ENCODE measurements around the gene XKR7. TPM values are rescaled to one million over a fixed set of nuclear protein-coding genes. Genes with fewer than 3 reads are reported as not detected.

The XKR7 gene
- total and polyA plus RNA-seq, 10 of the 15 experiments (the other 5 are each of a cell fraction or from before 2014, with no cell fraction given) = not detected

GRCh38 chr20:32013326-32013725, 45.4 kb downstream of the XKR7 start (continued):
- TF ChIP-seq E4F1 (IDR thresholded peaks at IDR 0.05; ENCODE audit: borderline replicate concordance, partially characterized antibody) (no peak), NKRF (conservative IDR thresholded peaks at IDR 0.05) (no peak), CREB1 (IDR thresholded peaks at IDR 0.05; ENCODE audit: low read depth) (no peak), CUX1 (IDR thresholded peaks at IDR 0.05; ENCODE audit: insufficient replicate concordance, low read depth, low read length) (no peak)

All from GM12878 (cell line).